ENCODE data around the gene CDC37L1.

CDC37L1 gene

DNA sequence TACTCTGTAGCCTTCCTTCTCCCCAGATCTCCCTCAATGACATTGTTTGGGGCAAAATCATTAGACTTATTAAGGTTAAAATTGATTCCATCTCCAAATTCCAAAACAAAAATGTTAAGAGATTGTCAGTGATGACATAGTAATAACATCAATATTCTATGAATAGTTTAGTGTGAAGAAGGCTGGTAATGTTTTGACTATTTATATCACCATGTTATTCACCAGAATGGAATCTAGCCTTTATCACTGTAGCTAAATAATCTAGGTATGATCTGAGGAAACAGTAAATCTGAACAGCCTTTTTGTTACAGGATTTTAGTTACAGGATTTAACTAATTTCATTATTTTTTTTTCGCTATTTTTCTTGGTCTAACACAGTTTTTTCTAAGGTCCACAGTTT is 18.2 kb upstream of the CDC37L1 start:
- H3K4me1 ChIP-seq (ENCODE audit: control insufficient read depth, insufficient read depth, low read length) = no peaks in the 10 kb centered on the region
- H3K27me3 ChIP-seq (ENCODE audit: control insufficient read depth, insufficient read depth, low read length) = no peaks in the 10 kb centered on the region
- H3K27ac ChIP-seq (ENCODE audit: low read depth, low read length) = no peak overlapping the region
- no peaks in the 10 kb centered on the region for H3K36me3 ChIP-seq (ENCODE audit: control insufficient read depth, insufficient read depth, low read length)
- no peak overlapping the region for H3K4me3 ChIP-seq (ENCODE audit: low read length)
- H3K9ac ChIP-seq (ENCODE audit: low read length) = no peak overlapping the region

DNA sequence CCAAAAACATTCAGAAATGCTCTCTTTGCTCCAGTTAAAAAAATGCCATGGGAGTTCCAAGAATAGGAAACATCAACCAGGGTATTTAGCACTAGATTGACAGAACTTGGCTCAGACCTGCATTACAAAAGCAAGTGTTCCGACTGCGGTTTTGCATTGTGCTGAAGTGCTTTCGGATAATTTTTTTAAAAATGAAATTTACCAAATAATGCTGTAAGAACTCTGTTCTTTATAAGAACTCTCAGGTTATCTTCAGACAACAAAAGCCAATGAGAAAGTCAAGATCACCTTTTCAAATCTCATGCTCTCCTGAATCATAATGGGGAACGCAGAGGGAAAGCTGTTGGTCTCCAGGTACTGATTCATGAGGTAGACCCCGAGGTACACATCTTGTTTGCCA is 17.8 kb upstream of the CDC37L1 start:
- Histone ChIP-seq H3K9ac (ENCODE audit: low read length) (no peak overlapping the region), H3K36me3 (ENCODE audit: control insufficient read depth, insufficient read depth, low read length) (no peaks in the 10 kb centered on the region), H3K4me1 (ENCODE audit: control insufficient read depth, insufficient read depth, low read length) (no peaks in the 10 kb centered on the region), H3K27me3 (ENCODE audit: control insufficient read depth, insufficient read depth, low read length) (no peaks in the 10 kb centered on the region), H3K4me3 (ENCODE audit: low read length) (peak overlapping the region; percentile 84), H3K27ac (ENCODE audit: low read depth, low read length) (no peak overlapping the region)

DNA sequence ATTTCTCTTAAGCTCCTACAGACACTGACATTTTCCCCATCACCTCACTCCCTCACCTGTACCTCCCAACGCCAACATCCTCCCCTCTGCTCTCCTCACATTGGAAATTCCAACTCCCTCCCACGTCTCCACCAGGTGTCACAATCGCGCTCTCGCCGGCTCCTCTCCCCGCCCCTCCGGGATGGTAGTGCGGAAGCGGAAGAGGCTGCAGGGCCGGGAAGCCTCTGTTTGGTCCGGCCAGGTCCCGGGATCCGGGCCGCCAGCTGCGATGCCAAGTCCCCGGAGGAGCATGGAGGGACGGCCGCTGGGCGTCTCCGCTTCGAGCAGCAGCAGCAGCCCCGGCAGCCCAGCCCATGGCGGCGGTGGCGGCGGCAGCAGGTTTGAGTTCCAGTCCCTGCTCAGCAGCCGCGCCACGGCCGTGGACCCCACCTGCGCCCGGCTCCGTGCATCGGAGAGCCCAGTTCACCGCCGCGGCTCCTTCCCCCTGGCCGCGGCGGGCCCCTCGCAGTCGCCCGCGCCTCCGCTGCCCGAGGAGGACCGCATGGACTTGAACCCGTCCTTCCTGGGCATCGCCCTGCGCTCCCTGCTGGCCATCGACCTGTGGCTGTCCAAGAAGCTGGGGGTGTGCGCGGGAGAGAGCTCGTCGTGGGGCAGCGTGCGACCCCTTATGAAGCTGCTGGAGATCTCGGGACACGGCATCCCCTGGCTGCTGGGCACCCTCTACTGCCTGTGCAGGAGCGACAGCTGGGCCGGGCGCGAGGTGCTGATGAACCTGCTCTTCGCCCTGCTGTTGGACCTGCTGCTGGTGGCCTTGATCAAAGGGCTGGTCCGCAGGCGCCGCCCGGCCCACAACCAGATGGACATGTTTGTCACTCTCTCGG is 17.0 kb upstream of the CDC37L1 start, which contains the start of gene PLPP6:
Gene PLPP6 (plus strand): TSS at position 187 of the 881 bp plus-strand sequence. CDS start 82 bp downstream, at position 269.
- no peaks in the 10 kb centered on the region for H3K4me1 ChIP-seq (ENCODE audit: control insufficient read depth, insufficient read depth, low read length)
- peak within 1 kb of the TSS; percentile 19 for H3K9ac ChIP-seq (ENCODE audit: low read length)

DNA sequence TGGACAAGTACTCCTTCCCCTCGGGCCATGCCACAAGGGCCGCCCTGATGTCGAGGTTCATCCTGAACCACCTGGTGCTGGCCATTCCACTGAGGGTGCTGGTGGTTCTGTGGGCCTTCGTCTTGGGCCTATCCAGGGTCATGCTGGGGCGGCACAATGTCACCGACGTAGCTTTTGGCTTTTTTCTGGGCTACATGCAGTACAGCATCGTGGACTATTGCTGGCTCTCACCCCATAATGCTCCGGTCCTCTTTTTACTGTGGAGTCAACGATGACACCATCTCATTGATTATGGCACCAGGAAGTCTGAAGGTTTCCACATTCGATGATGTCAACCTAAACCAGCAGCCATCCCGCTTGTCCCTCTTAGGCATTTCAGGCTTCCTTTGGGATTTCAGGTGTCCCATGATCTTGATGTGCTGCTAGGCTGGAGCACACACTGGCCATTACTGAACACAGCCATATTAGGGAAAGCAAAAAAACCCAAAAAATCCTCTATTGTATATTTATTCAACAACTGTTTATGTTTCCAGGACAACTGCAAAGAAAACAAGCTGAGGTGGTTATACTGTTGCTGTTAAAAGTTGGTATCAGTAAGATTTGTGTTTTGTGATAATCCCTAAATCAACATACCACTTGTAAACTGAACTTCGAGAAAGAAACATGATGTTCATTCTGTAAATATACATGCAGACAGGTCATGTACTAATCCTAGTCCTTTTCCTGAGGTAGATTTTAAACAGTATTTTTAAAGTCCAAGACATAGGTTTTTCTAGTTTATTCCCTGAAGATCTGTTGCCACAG is 16.2 kb upstream of the CDC37L1 start:
- Histone ChIP-seq H3K27me3 (ENCODE audit: control insufficient read depth, insufficient read depth, low read length) (no peaks in the 10 kb centered on the region), H3K36me3 (ENCODE audit: control insufficient read depth, insufficient read depth, low read length) (no peaks in the 10 kb centered on the region), H3K27ac (ENCODE audit: low read depth, low read length) (no peak overlapping the region), H3K4me3 (ENCODE audit: low read length) (peak overlapping the region; percentile 84), H3K4me1 (ENCODE audit: control insufficient read depth, insufficient read depth, low read length) (no peaks in the 10 kb centered on the region), H3K9ac (ENCODE audit: low read length) (no peak overlapping the region)

More for the DNA sequence above, 17.0 kb upstream of the CDC37L1 start, which contains the start of gene PLPP6:
- no peaks in the 10 kb centered on the region for H3K36me3 ChIP-seq (ENCODE audit: control insufficient read depth, insufficient read depth, low read length)
- peak within 1 kb of the TSS; percentile 84 for H3K4me3 ChIP-seq (ENCODE audit: low read length)
- H3K27me3 ChIP-seq (ENCODE audit: control insufficient read depth, insufficient read depth, low read length) = no peaks in the 10 kb centered on the region
- H3K27ac ChIP-seq (ENCODE audit: low read depth, low read length) = peak within 1 kb of the TSS; percentile 58

DNA sequence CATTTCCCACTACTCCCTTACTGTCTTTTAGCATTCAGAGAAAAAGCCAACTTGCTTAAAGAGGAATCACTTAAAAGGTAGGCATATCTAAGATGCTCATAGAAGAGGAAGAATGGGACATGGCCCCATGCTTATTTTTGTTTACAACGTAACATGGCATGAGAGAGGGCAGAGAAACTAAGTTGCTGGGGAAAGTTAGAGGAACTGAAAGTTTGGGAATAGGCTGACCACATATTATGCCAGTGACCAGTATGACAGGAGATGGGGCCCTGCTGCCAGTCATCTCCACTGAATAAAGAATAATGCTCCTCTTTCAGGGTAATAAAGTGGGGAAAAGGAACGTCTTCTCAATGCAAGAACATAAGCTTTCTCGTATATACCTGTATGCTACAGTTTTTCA is 15.4 kb upstream of the CDC37L1 start:
- no peak overlapping the region for H3K27ac ChIP-seq (ENCODE audit: low read depth, low read length)
- no peaks in the 10 kb centered on the region for H3K4me1 ChIP-seq (ENCODE audit: control insufficient read depth, insufficient read depth, low read length)
- no peak overlapping the region for H3K9ac ChIP-seq (ENCODE audit: low read length)
- H3K36me3 ChIP-seq (ENCODE audit: control insufficient read depth, insufficient read depth, low read length) = no peaks in the 10 kb centered on the region
- H3K27me3 ChIP-seq (ENCODE audit: control insufficient read depth, insufficient read depth, low read length) = no peaks in the 10 kb centered on the region
- H3K4me3 ChIP-seq (ENCODE audit: low read length) = no peak overlapping the region

DNA sequence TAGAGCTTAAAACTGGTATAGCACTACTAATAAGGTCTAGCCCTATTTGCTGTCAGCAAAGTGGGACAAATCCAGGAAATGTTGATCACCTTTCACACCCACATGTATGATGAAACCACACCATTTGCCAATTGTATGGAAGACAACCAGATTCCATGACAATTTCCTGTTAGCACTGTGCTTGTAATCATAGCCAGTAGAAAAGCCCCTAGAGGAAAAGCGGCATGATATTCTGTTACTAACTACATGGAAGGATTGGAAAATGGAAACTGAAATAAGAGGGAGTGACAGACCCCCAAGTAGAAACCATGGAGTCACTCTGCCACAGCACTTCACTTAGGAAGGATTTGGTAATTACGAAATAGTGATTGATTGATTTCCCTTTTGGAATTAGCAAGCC is 14.0 kb upstream of the CDC37L1 start:
- Histone ChIP-seq H3K4me1 (ENCODE audit: control insufficient read depth, insufficient read depth, low read length) (no peaks in the 10 kb centered on the region), H3K4me3 (ENCODE audit: low read length) (no peak overlapping the region)

DNA sequence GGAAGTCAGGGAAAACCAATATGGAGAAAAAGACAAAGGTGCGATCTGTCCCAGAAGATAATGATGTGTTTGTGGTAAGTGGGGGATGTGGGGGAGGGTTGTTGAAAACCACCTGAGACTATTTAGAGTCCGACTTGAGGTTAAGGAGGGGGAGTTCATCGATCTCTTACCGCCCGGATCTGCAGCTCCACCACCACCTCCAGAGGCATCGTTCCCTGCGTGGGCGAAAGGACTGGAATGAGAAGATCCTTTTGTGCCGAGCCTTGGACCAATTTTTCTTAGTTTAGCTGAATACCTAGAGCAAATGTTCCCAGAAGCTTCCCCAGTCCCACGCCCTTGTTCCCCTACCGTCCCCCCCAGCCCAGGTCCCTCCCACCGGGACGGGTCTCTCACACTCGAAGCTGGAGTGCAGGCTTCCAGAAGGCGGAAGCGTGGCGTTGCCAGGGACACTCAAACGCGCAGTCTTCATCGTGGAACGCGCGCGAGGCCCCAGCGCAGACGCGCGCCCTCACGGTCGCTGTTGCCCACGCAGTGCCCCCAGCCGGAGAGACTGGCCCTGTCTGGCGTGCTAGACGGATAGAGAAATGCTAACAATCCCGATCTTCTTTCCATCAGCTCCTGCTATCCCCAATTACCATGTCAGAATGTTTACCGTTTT is 13.2 kb upstream of the CDC37L1 start, which contains the start of gene SPATA6L:
Gene SPATA6L (minus strand): TSS at position 439 of the 658 bp plus-strand sequence. CDS start 230 bp downstream, at position 209.
- Histone ChIP-seq H3K4me3 (ENCODE audit: low read length) (peak within 1 kb of the TSS; percentile 78), H3K36me3 (ENCODE audit: control insufficient read depth, insufficient read depth, low read length) (no peaks in the 10 kb centered on the region), H3K9ac (ENCODE audit: low read length) (no peak within 1 kb of the TSS), H3K4me1 (ENCODE audit: control insufficient read depth, insufficient read depth, low read length) (no peaks in the 10 kb centered on the region), H3K27me3 (ENCODE audit: control insufficient read depth, insufficient read depth, low read length) (no peaks in the 10 kb centered on the region), H3K27ac (ENCODE audit: low read depth, low read length) (no peak within 1 kb of the TSS)

More for the DNA sequence above, 14.0 kb upstream of the CDC37L1 start:
- Histone ChIP-seq H3K9ac (ENCODE audit: low read length) (no peak overlapping the region), H3K36me3 (ENCODE audit: control insufficient read depth, insufficient read depth, low read length) (no peaks in the 10 kb centered on the region), H3K27me3 (ENCODE audit: control insufficient read depth, insufficient read depth, low read length) (no peaks in the 10 kb centered on the region), H3K27ac (ENCODE audit: low read depth, low read length) (no peak overlapping the region)

DNA sequence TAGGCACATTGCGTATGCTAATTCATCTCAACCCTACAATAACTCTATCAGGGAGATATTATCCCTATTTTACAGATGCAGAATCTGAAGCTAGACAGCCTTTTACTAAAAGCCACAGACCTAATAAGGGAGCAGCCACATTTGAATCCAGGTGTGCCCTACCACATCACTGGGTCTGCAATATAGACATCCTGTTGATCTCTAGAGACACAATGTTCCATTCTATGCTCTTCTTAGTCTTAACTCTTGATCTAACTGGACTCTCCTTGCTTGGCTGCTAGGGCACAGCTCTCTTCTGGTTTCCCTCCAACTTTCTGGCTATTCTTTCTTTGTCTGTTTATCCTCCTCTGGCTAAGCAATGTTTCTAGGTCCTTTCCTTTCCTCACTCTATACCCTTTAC is 11.7 kb upstream of the CDC37L1 start:
- no peaks in the 10 kb centered on the region for H3K4me1 ChIP-seq (ENCODE audit: control insufficient read depth, insufficient read depth, low read length)
- no peak overlapping the region for H3K27ac ChIP-seq (ENCODE audit: low read depth, low read length)
- H3K9ac ChIP-seq (ENCODE audit: low read length) = no peak overlapping the region
- no peaks in the 10 kb centered on the region for H3K27me3 ChIP-seq (ENCODE audit: control insufficient read depth, insufficient read depth, low read length)
- no peaks in the 10 kb centered on the region for H3K36me3 ChIP-seq (ENCODE audit: control insufficient read depth, insufficient read depth, low read length)
- no peak overlapping the region for H3K4me3 ChIP-seq (ENCODE audit: low read length)

DNA sequence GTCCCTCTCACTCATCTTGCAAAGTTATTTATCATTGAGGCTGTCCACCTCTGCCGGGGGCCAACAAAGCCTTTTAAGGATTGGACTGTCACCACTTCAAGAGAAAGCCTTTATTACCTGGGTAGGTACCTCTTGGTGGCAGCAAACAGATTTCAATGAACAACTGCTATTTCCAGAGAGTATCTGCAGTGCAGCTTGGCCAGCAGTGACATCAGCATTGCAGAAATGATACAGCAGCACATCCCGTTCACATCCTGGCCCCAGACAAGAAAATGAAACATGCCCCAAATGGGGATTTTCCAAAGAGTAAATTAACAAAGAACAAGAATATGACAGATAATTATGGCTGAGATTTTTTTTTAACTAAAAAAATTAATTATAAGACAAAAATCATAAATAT is 10.8 kb upstream of the CDC37L1 start:
- Histone ChIP-seq H3K27me3 (ENCODE audit: control insufficient read depth, insufficient read depth, low read length) (no peaks in the 10 kb centered on the region), H3K9ac (ENCODE audit: low read length) (no peak overlapping the region), H3K27ac (ENCODE audit: low read depth, low read length) (no peak overlapping the region), H3K4me1 (ENCODE audit: control insufficient read depth, insufficient read depth, low read length) (no peaks in the 10 kb centered on the region), H3K4me3 (ENCODE audit: low read length) (no peak overlapping the region), H3K36me3 (ENCODE audit: control insufficient read depth, insufficient read depth, low read length) (no peaks in the 10 kb centered on the region)

DNA sequence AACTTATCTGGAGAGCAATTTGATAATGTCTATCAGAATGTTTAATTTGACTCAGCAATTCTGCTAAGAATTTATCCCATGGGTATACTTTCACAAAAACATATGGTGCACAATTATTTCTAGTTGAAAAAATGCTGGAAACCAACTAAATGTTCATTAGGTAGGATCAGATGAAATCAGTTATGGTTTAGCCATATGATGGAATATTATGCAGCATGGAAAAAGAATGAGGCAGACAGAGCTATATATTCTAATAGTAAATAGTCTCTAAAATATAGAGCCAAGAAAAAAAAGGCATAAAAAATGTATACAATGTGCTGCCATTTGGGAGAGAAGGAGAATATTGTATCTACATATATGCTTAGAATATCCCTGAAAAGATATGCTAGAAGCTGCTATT is 9.5 kb upstream of the CDC37L1 start:
- Histone ChIP-seq H3K9ac (ENCODE audit: low read length) (no peak overlapping the region), H3K27ac (ENCODE audit: low read depth, low read length) (no peak overlapping the region), H3K4me3 (ENCODE audit: low read length) (no peak overlapping the region), H3K4me1 (ENCODE audit: control insufficient read depth, insufficient read depth, low read length) (no peaks in the 10 kb centered on the region), H3K36me3 (ENCODE audit: control insufficient read depth, insufficient read depth, low read length) (no peaks in the 10 kb centered on the region), H3K27me3 (ENCODE audit: control insufficient read depth, insufficient read depth, low read length) (no peaks in the 10 kb centered on the region)

DNA sequence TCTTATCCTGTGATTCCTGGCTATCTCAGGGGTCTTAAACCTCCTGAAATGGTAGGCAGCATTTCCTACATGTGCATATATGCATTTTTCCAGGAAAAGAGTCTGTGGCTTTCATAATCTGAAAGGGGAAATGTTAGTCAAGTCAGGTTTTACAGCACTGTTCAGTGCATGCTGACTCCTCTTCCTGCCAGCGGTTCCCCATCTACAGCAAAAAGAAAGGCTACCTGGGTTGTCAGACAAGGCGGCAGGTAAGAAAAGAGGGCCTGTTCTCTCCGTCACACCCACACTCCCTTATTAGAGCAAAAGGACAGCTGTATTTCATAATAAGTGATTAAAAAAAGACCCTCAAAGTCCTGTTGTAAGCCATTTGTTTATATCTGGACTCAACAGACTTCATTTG is 8.8 kb upstream of the CDC37L1 start:
- Histone ChIP-seq H3K9ac (ENCODE audit: low read length) (no peak overlapping the region), H3K27ac (ENCODE audit: low read depth, low read length) (no peak overlapping the region), H3K4me1 (ENCODE audit: control insufficient read depth, insufficient read depth, low read length) (no peaks in the 10 kb centered on the region), H3K4me3 (ENCODE audit: low read length) (no peak overlapping the region), H3K36me3 (ENCODE audit: control insufficient read depth, insufficient read depth, low read length) (no peaks in the 10 kb centered on the region), H3K27me3 (ENCODE audit: control insufficient read depth, insufficient read depth, low read length) (no peaks in the 10 kb centered on the region)

DNA sequence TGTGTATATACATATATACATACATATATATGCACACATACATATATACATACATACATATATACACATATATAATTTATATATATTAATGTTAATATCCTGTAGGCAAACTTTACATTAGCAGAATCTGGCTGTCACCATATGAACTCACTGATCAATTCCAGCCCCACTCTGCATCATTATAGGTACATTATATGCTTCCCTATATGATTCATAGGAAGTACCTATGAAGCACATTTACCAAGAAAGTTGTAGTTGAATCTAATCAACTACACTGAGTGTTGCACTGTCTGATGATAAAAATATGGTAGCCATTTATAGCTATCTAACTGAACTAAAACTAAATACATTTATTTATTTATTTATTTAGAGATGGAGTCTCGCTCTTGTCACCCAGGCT is 7.6 kb upstream of the CDC37L1 start:
- Histone ChIP-seq H3K36me3 (ENCODE audit: control insufficient read depth, insufficient read depth, low read length) (no peaks in the 10 kb centered on the region), H3K27ac (ENCODE audit: low read depth, low read length) (no peak overlapping the region), H3K4me3 (ENCODE audit: low read length) (no peak overlapping the region), H3K9ac (ENCODE audit: low read length) (no peak overlapping the region), H3K4me1 (ENCODE audit: control insufficient read depth, insufficient read depth, low read length) (no peaks in the 10 kb centered on the region), H3K27me3 (ENCODE audit: control insufficient read depth, insufficient read depth, low read length) (no peaks in the 10 kb centered on the region)
